WTC11 (cell line): ENCODE data around the gene RAI1.

ENCODE experiments used
- CTCF ChIP-seq: fragments of 200-600 bp; IDR thresholded peaks from 2 replicates; pipeline ENCODE4 v1.8.0; 2022; ENCODE audit warnings: antibody characterized with exemption
- TEAD4 ChIP-seq: sonication (generic); formaldehyde crosslinking; IDR thresholded peaks from 2 replicates; pipeline ENCODE4 v1.8.0; 2022; ENCODE audit warnings: mild to moderate bottlenecking, missing genetic modification reagents
- ZBTB21 ChIP-seq: sonication (generic); formaldehyde crosslinking; IDR thresholded peaks from 2 replicates; pipeline ENCODE4 v1.8.1; 2023; ENCODE audit warnings: mild to moderate bottlenecking, missing genetic modification reagents, borderline replicate concordance

GRCh38 chr17:17685775-17686291 is 4.6 kb downstream of the RAI1 start:
- TF ChIP-seq CTCF = no peak
- TF ChIP-seq ZBTB21 (CRISPR knock-in tag) = no peak
- no peak for TF ChIP-seq TEAD4 (CRISPR knock-in tag)
